ENCODE results near the gene BCL2L1. TPM values are rescaled to one million over a fixed set of nuclear protein-coding genes. Genes with fewer than 3 reads are reported as not detected.

Gene BCL2L1
- total RNA-seq, 2 experiments from 2014 or later = 64.2 to 88.8 TPM

- Histone ChIP-seq H3K36me3 (ENCODE audit: insufficient read depth, low read length) (peaks cover 69% of the 10 kb centered on the region), H3K4me2 (ENCODE audit: low read length) (peak overlapping the region; percentile 65), H3K4me3 (ENCODE audit: low read depth, low read length, poor library complexity, severe bottlenecking) (no peak overlapping the region), H4K20me1 (ENCODE audit: insufficient read depth, low read length) (no peaks in the 10 kb centered on the region), H3K9me3 (ENCODE audit: low read length) (peaks cover 3% of the 10 kb centered on the region; the same call in 1 of the 2 replicates), H3K4me1 (ENCODE audit: insufficient read depth, low read length, poor library complexity, severe bottlenecking) (peaks cover 82% of the 10 kb centered on the region), H3K27ac (ENCODE audit: low read depth, low read length, poor library complexity, severe bottlenecking) (peak overlapping the region; percentile 98), H3K79me2 (ENCODE audit: insufficient read depth, low read depth, low read length) (peaks cover 70% of the 10 kb centered on the region), H2AFZ (ENCODE audit: low read length) (no peak overlapping the region), H3K9me2 (ENCODE audit: insufficient read depth, low read length) (no peaks in the 10 kb centered on the region)
- TF ChIP-seq EZH2phosphoT487 (IDR thresholded peaks at IDR 0.05; ENCODE audit: borderline replicate concordance, low read depth, low read length) = no peak
- no peak for TF ChIP-seq CTCF (conservative IDR thresholded peaks at IDR 0.05; ENCODE audit: low read length)
- ChIA-PET CTCF (ENCODE audit: unreplicated experiment) (no interaction called here), POLR2A (interaction anchor here (0.7 to 5.9 kb wide), 7 partner anchors 9 to 183 kb away, joined by 4 to 43 read pairs (median 8); partner anchors contain the start of gene BCL2L1)
- BruUV-seq (replicated peaks) = no TSS peak
- intact Hi-C loops (cut with micrococcal nuclease; ENCODE audit: unreplicated experiment) = no loop called here
- DNase-seq (ENCODE audit: low spot score) = no peak
Measured at GRCh38 chr20:31707258-31707615, 15.4 kb downstream of the BCL2L1 start.

- Histone ChIP-seq H2AFZ (ENCODE audit: low read length) (no peak overlapping the region), H3K4me2 (ENCODE audit: low read length) (peak overlapping the region; percentile 65), H3K4me1 (ENCODE audit: insufficient read depth, low read length, poor library complexity, severe bottlenecking) (peaks cover 82% of the 10 kb centered on the region), H3K9me2 (ENCODE audit: insufficient read depth, low read length) (no peaks in the 10 kb centered on the region), H3K36me3 (ENCODE audit: insufficient read depth, low read length) (peaks cover 69% of the 10 kb centered on the region), H3K4me3 (ENCODE audit: low read depth, low read length, poor library complexity, severe bottlenecking) (peak overlapping the region; percentile 0), H4K20me1 (ENCODE audit: insufficient read depth, low read length) (no peaks in the 10 kb centered on the region), H3K79me2 (ENCODE audit: insufficient read depth, low read depth, low read length) (peaks cover 70% of the 10 kb centered on the region), H3K9me3 (ENCODE audit: low read length) (peaks cover 3% of the 10 kb centered on the region; the same call in 1 of the 2 replicates), H3K27ac (ENCODE audit: low read depth, low read length, poor library complexity, severe bottlenecking) (peak overlapping the region; percentile 98)
- BruUV-seq (replicated peaks) = TSS peak; percentile 1
- CTCF ChIA-PET (ENCODE audit: unreplicated experiment) = interaction anchor here (0.7 kb wide), 1 partner anchor 15 kb away, joined by 3 read pairs; no protein-coding TSS in a partner anchor
- intact Hi-C loops (cut with micrococcal nuclease; ENCODE audit: unreplicated experiment) = no loop called here
- DNase-seq (ENCODE audit: low spot score) = no peak
- no peak for TF ChIP-seq EZH2phosphoT487 (IDR thresholded peaks at IDR 0.05; ENCODE audit: borderline replicate concordance, low read depth, low read length)
- no peak for TF ChIP-seq CTCF (conservative IDR thresholded peaks at IDR 0.05; ENCODE audit: low read length)
- POLR2A ChIA-PET = interaction anchor here (0.6 to 5.9 kb wide), 10 partner anchors 9 to 183 kb away, joined by 3 to 43 read pairs (median 4); partner anchors contain the start of gene BCL2L1
Measured at GRCh38 chr20:31706607-31707257, 15.9 kb downstream of the BCL2L1 start.

Measured in OCI-LY7 (cell line).